ENCODE results near the gene CDKAL1. TPM values are rescaled to one million over a fixed set of nuclear protein-coding genes. Genes with fewer than 3 reads are reported as not detected.

The CDKAL1 gene
- total and polyA plus RNA-seq, 8 donors = 3.4 to 36.7 (median 10.4) TPM

- Histone ChIP-seq H3K4me1 (peaks cover 0 to 9% (median 4%) of the 10 kb centered on the region in 4 donors), H3K4me3 (no peak overlapping the region), H3K9me3 (no peaks in the 10 kb centered on the region), H3K27me3 (no peaks in the 10 kb centered on the region), H3K27ac (no peak overlapping the region), H3K36me3 (no peaks in the 10 kb centered on the region)
- TF ChIP-seq POLR2AphosphoS5 (IDR thresholded peaks at IDR 0.05) (no peak), POLR2A (IDR thresholded peaks at IDR 0.05) (no peak), EP300 (IDR thresholded peaks at IDR 0.05) (no peak), CTCF (IDR thresholded peaks at IDR 0.05) (no peak)
- DNase-seq = no peak
- WGBS, 5 donors = 83 to 95% (median 93%) methylated on average over 2 of the region's 2 CpGs
- intact Hi-C loops (cut with DNase I; ENCODE audit: low total_unique reads) = no loop called here
Measured at GRCh38 chr6:20936949-20937348, 402.7 kb downstream of the CDKAL1 start.

DNA sequence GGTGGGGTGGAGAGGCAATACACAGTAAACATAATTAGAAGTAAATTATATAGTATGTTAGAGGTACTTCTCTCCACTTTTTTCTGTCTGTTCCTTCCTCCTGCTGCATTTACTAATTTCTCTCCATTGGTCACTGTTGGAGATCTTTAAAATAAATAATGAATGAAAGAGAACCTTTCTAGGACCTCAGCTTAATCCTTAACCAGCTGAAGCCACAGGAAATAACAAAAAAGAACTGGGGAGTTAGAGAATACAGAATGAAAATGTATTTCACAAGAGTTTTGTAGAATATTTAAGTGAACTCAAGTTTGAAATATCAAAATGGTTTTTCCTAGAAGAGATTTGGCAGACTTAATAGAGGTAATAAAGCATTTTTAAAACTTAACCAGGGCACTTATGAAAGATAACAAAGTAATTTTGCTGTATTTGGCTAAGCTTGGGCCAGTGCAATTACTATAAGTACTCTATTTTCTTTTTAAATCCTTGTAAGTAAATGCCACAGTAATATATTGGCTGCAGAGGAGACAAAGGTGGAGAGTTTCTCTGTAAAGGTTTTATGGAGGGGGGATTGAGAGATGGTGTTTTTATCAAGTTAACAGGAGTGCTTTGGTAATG lies 405.0 kb downstream of the CDKAL1 start:
- intact Hi-C loops (cut with DNase I; ENCODE audit: low total_unique reads) = no loop called here
- Histone ChIP-seq H3K36me3 (no peaks in the 10 kb centered on the region), H3K27me3 (no peaks in the 10 kb centered on the region), H3K4me3 (no peak overlapping the region), H3K27ac (no peak overlapping the region), H3K9me3 (peaks cover 0 to 7% (median 0%) of the 10 kb centered on the region in 4 donors), H3K4me1 (no peaks in the 10 kb centered on the region)
- no peak for DNase-seq
- no peak for TF ChIP-seq POLR2A (IDR thresholded peaks at IDR 0.05)
- TF ChIP-seq POLR2AphosphoS5 (IDR thresholded peaks at IDR 0.05) = no peak
- no peak for TF ChIP-seq EP300 (IDR thresholded peaks at IDR 0.05)
- no peak for TF ChIP-seq CTCF (IDR thresholded peaks at IDR 0.05)

DNA sequence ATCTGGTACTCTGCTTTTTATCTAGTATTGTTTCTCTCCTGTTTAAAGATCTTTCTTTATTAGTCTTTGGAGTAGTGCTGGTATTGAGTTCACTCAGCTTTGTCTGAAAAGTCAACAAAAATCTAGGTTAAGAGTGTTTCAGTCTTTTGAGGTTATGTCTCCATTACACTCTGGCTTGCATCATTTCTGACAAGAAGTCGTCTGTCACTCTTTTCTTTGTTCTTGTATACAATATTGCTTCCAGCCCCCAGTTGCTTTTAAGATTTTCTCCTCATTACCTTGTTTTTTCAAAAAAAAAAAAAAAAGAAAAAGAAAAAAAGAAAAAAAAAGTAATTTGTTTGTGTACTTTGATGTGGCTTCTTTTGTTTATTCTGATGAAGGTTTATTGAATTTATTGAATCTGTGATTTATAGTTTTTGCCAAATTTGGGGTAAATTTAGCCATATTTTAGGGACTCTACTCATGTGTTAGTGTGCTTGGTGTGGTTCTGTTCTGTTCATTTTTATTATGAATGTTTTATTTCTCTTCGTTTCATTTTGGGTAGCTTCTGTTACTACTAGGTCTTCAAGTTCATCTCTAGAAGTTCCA lies 408.9 kb downstream of the CDKAL1 start:
- H3K27ac ChIP-seq = no peak overlapping the region
- H3K4me3 ChIP-seq = no peak overlapping the region
- H3K36me3 ChIP-seq = no peaks in the 10 kb centered on the region
- no peaks in the 10 kb centered on the region for H3K27me3 ChIP-seq
- 66 to 94% (median 87%) methylated on average over 2 of the region's 2 CpGs for WGBS, 5 donors
- no peak for TF ChIP-seq CTCF (IDR thresholded peaks at IDR 0.05)
- no peak for TF ChIP-seq POLR2A (IDR thresholded peaks at IDR 0.05)
- TF ChIP-seq POLR2AphosphoS5 (IDR thresholded peaks at IDR 0.05) = no peak
- TF ChIP-seq EP300 (IDR thresholded peaks at IDR 0.05) = no peak
- no peak for DNase-seq
- H3K4me1 ChIP-seq = no peaks in the 10 kb centered on the region
- intact Hi-C loops (cut with DNase I; ENCODE audit: low total_unique reads) = no loop called here
- peaks cover 0 to 7% (median 0%) of the 10 kb centered on the region in 4 donors for H3K9me3 ChIP-seq

DNA sequence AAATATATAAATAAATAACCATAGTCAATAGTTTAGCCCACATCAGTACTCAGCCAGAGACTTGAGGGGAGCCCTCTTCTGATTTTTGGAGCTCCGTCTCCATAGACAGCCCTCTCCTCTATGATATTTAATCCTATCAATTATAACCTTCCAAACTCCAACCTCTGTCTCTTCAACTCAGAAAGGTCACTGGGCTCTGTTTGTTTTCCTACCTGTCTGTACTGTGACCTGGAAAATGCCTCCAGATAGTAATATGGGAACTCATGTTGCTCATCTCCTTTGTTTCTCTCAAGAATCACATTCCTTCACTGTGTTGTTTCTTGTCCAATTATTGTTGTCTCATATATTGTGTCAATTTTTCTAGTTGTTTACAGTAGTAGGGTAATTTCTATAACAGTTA lies 409.7 kb downstream of the CDKAL1 start:
- 93 to 100% (median 100%) methylated on average over 1 of the region's 1 CpG for WGBS, 5 donors
- H3K36me3 ChIP-seq = no peaks in the 10 kb centered on the region

More for the DNA sequence above, 409.7 kb downstream of the CDKAL1 start:
- H3K27me3 ChIP-seq = no peaks in the 10 kb centered on the region
- DNase-seq = no peak
- no peak for TF ChIP-seq POLR2AphosphoS5 (IDR thresholded peaks at IDR 0.05)
- TF ChIP-seq POLR2A (IDR thresholded peaks at IDR 0.05) = no peak
- TF ChIP-seq CTCF (IDR thresholded peaks at IDR 0.05) = no peak
- no peak for TF ChIP-seq EP300 (IDR thresholded peaks at IDR 0.05)
- intact Hi-C loops (cut with DNase I; ENCODE audit: low total_unique reads) = no loop called here
- peaks cover 0 to 7% (median 0%) of the 10 kb centered on the region in 4 donors for H3K9me3 ChIP-seq
- H3K4me3 ChIP-seq = no peak overlapping the region
- H3K27ac ChIP-seq = no peak overlapping the region
- H3K4me1 ChIP-seq = no peaks in the 10 kb centered on the region
